ENCODE results near the gene NCAM1.

DNA sequence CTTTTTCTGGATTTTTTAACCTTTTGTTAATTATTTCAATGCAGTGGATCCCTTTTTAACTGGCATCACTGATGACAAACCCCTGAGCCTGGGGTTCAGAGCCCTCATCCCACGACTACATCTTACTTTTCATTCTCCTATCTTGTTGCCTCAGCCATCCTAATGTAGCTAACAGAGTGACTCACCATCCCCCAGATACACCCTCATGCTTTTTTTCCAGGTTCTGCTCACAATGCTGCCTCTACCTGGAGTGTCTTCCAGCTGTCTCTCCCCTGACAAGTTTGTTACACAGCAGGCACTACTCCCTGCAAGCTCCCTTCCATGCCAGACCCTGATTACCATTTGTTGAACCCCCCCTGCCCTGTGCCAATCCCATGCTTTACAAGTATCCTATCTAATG lies 135.4 kb downstream of the NCAM1 start:
- TF ChIP-seq, protein P1, sequence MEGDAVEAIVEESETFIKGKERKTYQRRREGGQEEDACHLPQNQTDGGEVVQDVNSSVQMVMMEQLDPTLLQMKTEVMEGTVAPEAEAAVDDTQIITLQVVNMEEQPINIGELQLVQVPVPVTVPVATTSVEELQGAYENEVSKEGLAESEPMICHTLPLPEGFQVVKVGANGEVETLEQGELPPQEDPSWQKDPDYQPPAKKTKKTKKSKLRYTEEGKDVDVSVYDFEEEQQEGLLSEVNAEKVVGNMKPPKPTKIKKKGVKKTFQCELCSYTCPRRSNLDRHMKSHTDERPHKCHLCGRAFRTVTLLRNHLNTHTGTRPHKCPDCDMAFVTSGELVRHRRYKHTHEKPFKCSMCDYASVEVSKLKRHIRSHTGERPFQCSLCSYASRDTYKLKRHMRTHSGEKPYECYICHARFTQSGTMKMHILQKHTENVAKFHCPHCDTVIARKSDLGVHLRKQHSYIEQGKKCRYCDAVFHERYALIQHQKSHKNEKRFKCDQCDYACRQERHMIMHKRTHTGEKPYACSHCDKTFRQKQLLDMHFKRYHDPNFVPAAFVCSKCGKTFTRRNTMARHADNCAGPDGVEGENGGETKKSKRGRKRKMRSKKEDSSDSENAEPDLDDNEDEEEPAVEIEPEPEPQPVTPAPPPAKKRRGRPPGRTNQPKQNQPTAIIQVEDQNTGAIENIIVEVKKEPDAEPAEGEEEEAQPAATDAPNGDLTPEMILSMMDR (IDR thresholded peaks at IDR 0.05; ENCODE audit: insufficient read depth, low read length, poor library complexity, severe bottlenecking): no peak
- TF ChIP-seq EZH2phosphoT487 (conservative IDR thresholded peaks at IDR 0.05; ENCODE audit: low read length): no peak

Measured in SU-DHL-6 (cell line).